Measurements from ENCODE around the gene TRMT2A. TPM values are rescaled to one million over a fixed set of nuclear protein-coding genes. Genes with fewer than 3 reads are reported as not detected.

Gene TRMT2A
- total RNA-seq, 1 experiment from 2014 or later: 66.7 TPM

GRCh38 chr22:20105456-20106204 is 11.4 kb downstream of the TRMT2A start:
- H3K27me3 ChIP-seq (ENCODE audit: control insufficient read depth, insufficient read depth, low read length): no peaks in the 10 kb centered on the region
- H3K27ac ChIP-seq (ENCODE audit: low read length): no peak overlapping the region
- peaks cover 6% of the 10 kb centered on the region for H3K36me3 ChIP-seq (ENCODE audit: control insufficient read depth, insufficient read depth, low read length)
- POLR2A ChIA-PET: no interaction called here
- no TSS peak for BruUV-seq (replicated peaks)
- in situ Hi-C loops (cut with HindIII; ENCODE audit: low pct_unique_long_range_greater_than_20kb, low sequenced_read_pairs): no loop called here
- ATAC-seq (no peak), DNase-seq (ENCODE audit: low read depth, low spot score) (no peak)
- CTCF ChIA-PET: no interaction called here
- TF ChIP-seq POLR2AphosphoS5 (IDR thresholded peaks at IDR 0.05; ENCODE audit: low read depth, low read length) (no peak), SIN3A (IDR thresholded peaks at IDR 0.05; ENCODE audit: borderline replicate concordance, insufficient read depth, low read depth, low read length) (no peak), TCF7L2 (IDR thresholded peaks at IDR 0.05; ENCODE audit: low read depth, low read length) (no peak)
- TF ChIP-seq, protein P1, sequence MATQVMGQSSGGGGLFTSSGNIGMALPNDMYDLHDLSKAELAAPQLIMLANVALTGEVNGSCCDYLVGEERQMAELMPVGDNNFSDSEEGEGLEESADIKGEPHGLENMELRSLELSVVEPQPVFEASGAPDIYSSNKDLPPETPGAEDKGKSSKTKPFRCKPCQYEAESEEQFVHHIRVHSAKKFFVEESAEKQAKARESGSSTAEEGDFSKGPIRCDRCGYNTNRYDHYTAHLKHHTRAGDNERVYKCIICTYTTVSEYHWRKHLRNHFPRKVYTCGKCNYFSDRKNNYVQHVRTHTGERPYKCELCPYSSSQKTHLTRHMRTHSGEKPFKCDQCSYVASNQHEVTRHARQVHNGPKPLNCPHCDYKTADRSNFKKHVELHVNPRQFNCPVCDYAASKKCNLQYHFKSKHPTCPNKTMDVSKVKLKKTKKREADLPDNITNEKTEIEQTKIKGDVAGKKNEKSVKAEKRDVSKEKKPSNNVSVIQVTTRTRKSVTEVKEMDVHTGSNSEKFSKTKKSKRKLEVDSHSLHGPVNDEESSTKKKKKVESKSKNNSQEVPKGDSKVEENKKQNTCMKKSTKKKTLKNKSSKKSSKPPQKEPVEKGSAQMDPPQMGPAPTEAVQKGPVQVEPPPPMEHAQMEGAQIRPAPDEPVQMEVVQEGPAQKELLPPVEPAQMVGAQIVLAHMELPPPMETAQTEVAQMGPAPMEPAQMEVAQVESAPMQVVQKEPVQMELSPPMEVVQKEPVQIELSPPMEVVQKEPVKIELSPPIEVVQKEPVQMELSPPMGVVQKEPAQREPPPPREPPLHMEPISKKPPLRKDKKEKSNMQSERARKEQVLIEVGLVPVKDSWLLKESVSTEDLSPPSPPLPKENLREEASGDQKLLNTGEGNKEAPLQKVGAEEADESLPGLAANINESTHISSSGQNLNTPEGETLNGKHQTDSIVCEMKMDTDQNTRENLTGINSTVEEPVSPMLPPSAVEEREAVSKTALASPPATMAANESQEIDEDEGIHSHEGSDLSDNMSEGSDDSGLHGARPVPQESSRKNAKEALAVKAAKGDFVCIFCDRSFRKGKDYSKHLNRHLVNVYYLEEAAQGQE (IDR thresholded peaks at IDR 0.05; ENCODE audit: insufficient read depth in 1 of 2, low read depth in 2 of 2, low read length in 1 of 2): no peak
- TF ChIP-seq, protein P2, sequence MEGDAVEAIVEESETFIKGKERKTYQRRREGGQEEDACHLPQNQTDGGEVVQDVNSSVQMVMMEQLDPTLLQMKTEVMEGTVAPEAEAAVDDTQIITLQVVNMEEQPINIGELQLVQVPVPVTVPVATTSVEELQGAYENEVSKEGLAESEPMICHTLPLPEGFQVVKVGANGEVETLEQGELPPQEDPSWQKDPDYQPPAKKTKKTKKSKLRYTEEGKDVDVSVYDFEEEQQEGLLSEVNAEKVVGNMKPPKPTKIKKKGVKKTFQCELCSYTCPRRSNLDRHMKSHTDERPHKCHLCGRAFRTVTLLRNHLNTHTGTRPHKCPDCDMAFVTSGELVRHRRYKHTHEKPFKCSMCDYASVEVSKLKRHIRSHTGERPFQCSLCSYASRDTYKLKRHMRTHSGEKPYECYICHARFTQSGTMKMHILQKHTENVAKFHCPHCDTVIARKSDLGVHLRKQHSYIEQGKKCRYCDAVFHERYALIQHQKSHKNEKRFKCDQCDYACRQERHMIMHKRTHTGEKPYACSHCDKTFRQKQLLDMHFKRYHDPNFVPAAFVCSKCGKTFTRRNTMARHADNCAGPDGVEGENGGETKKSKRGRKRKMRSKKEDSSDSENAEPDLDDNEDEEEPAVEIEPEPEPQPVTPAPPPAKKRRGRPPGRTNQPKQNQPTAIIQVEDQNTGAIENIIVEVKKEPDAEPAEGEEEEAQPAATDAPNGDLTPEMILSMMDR (IDR thresholded peaks at IDR 0.05): no peak
- H3K4me1 ChIP-seq (ENCODE audit: control insufficient read depth, insufficient read depth, low read length): no peaks in the 10 kb centered on the region
- intact Hi-C loops (cut with micrococcal nuclease; ENCODE audit: unreplicated experiment): no loop called here
- no peaks in the 10 kb centered on the region for H3K9me3 ChIP-seq (ENCODE audit: control insufficient read depth, insufficient read depth, low read depth, low read length)
- no peak overlapping the region for H3K4me3 ChIP-seq (ENCODE audit: low read depth in 2 of 2, low read length in 2 of 2)

- no peaks in the 10 kb centered on the region for H3K4me1 ChIP-seq (ENCODE audit: control insufficient read depth, insufficient read depth, low read length)
- no TSS peak for BruUV-seq (replicated peaks)
- in situ Hi-C loops (cut with HindIII; ENCODE audit: low pct_unique_long_range_greater_than_20kb, low sequenced_read_pairs) (no loop called here), intact Hi-C loops (cut with micrococcal nuclease; ENCODE audit: unreplicated experiment) (no loop called here)
- H3K4me3 ChIP-seq (ENCODE audit: low read depth in 2 of 2, low read length in 2 of 2): no peak overlapping the region
- ChIA-PET CTCF (no interaction called here), POLR2A (no interaction called here)
- no peak for ATAC-seq
- DNase-seq (ENCODE audit: low read depth, low spot score): no peak
- H3K27ac ChIP-seq (ENCODE audit: low read length): no peak overlapping the region
- H3K27me3 ChIP-seq (ENCODE audit: control insufficient read depth, insufficient read depth, low read length): no peaks in the 10 kb centered on the region
- no peaks in the 10 kb centered on the region for H3K9me3 ChIP-seq (ENCODE audit: control insufficient read depth, insufficient read depth, low read depth, low read length)
- TF ChIP-seq, protein P1 (IDR thresholded peaks at IDR 0.05; ENCODE audit: insufficient read depth in 1 of 2, low read depth in 2 of 2, low read length in 1 of 2): no peak
- TF ChIP-seq TCF7L2 (IDR thresholded peaks at IDR 0.05; ENCODE audit: low read depth, low read length): no peak
- TF ChIP-seq, protein P2 (IDR thresholded peaks at IDR 0.05): no peak
- no peak for TF ChIP-seq SIN3A (IDR thresholded peaks at IDR 0.05; ENCODE audit: borderline replicate concordance, insufficient read depth, low read depth, low read length)
- no peak for TF ChIP-seq POLR2AphosphoS5 (IDR thresholded peaks at IDR 0.05; ENCODE audit: low read depth, low read length)
- peaks cover 7% of the 10 kb centered on the region; the same call in 1 of the 2 replicates for H3K36me3 ChIP-seq (ENCODE audit: control insufficient read depth, insufficient read depth, low read length)
Measured at GRCh38 chr22:20102203-20102780, 14.7 kb downstream of the TRMT2A start.

Measured in Panc1 (cell line).